Measurements from ENCODE around the gene IFT27. TPM values are rescaled to one million over a fixed set of nuclear protein-coding genes. Genes with fewer than 3 reads are reported as not detected.
A peak's percentile ranks its signal among the peaks of the same experiment; 100 is the strongest.
"Not testable (repeated sequence)": the region's sequence is repeated elsewhere in the genome, so short reads cannot be mapped to it uniquely, and the experiment has no call there.

The IFT27 gene
- total RNA-seq, 2 donors from 2014 or later = 14.7 to 20.7 TPM

DNA sequence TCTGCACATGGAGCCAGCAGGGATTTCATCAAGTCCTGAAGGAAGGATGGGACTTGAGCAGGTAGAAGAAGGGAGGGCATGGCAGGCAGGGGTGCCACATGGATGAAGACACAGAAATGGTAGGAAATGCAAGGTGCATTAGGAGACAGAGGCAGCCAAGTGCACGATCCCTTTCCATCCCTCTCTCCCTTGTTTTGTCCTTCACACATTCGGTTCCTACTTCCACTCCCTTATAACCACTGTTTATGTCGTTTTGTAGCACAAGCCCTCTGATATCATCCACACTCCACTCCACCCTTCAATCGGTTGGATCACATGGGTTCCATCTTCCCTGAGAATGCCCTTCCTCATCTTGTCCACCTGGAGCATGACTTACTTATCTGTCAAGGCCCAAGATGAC, 35.2 kb downstream of the IFT27 start:
- peaks cover 33% of the 10 kb centered on the region for H3K27me3 Mint-ChIP-seq
- no peaks in the 10 kb centered on the region for H3K9me3 ChIP-seq (ENCODE audit: control insufficient read depth, low read length, poor library complexity, severe bottlenecking)
- ATAC-seq (no peak), DNase-seq (no peak)
- H3K36me3 Mint-ChIP-seq (ENCODE audit: low read depth) = no peaks in the 10 kb centered on the region
- no peak overlapping the region for H3K4me3 Mint-ChIP-seq
- no peak overlapping the region for H3K27ac Mint-ChIP-seq
- H3K4me1 Mint-ChIP-seq = peaks cover 2% of the 10 kb centered on the region

DNA sequence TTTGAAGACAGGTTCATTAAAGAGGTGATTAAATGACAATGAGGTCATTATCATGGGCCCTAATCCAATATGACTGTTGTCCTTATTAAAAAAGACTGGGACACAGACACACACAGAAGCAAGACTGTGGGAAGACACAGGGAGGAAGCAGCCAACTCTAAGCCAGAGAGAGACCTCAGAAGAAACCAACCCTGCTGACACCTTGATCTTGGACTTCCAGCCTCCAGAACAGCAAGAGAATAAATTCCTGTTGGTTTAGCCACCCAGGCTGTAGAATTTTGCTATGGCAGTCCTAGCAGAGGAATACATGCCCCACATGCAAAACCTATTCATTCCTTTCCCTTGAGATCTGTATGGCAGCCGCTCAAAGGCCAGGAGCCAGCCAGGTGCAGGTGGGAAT, 36.7 kb downstream of the IFT27 start:
- DNase-seq (no peak), ATAC-seq (no peak)
- Mint-ChIP-seq H3K27me3 (peaks cover 43% of the 10 kb centered on the region), H3K36me3 (ENCODE audit: low read depth) (no peaks in the 10 kb centered on the region), H3K4me3 (no peak overlapping the region), H3K27ac (no peak overlapping the region), H3K4me1 (peaks cover 4% of the 10 kb centered on the region)
- no peaks in the 10 kb centered on the region for H3K9me3 ChIP-seq (ENCODE audit: control insufficient read depth, low read length, poor library complexity, severe bottlenecking)

DNA sequence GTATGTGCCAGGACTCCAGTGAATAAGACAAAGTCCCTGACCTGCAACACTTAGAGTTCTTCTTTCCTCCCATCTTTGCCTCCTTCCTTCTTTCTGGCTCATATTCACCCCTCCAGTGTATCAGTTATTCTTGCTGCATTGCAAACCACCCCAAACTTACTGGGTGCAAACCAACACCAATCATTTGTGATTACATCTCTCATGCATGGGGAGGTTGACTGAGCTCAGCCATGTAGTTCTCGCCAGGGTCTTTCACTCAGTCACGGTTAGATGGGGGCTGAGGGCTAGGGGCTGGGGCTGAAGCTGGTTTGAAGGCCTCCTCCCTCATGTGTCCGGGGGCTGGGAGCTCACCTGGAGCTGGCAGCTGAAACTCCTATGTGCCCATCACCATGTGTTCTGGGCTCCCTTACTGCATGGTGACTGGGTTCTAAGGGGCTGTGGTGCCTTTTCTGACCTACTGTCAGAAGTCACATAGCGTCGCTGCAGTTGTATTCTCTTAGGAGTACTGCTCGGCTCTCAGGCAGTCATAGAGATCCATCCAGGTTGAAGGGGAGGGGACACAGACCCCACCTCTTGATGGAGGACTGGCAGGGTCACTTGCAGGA, 37.4 kb downstream of the IFT27 start:
- peaks cover 8% of the 10 kb centered on the region for H3K4me1 Mint-ChIP-seq
- no peaks in the 10 kb centered on the region for H3K9me3 ChIP-seq (ENCODE audit: control insufficient read depth, low read length, poor library complexity, severe bottlenecking)
- ATAC-seq (no peak), DNase-seq (no peak)
- peaks cover 2% of the 10 kb centered on the region for H3K36me3 Mint-ChIP-seq (ENCODE audit: low read depth)
- H3K27ac Mint-ChIP-seq = no peak overlapping the region
- H3K4me3 Mint-ChIP-seq = no peak overlapping the region
- peaks cover 49% of the 10 kb centered on the region for H3K27me3 Mint-ChIP-seq

GRCh38 chr22:36737776-36738175, 38.1 kb downstream of the IFT27 start:
- no peaks in the 10 kb centered on the region for H3K9me3 ChIP-seq (ENCODE audit: control insufficient read depth, low read length, poor library complexity, severe bottlenecking)
- no peak for ATAC-seq
- peaks cover 3% of the 10 kb centered on the region for H3K36me3 Mint-ChIP-seq (ENCODE audit: low read depth)
- H3K4me3 Mint-ChIP-seq = no peak overlapping the region
- H3K4me1 Mint-ChIP-seq = peaks cover 8% of the 10 kb centered on the region
- no peak for DNase-seq
- H3K27me3 Mint-ChIP-seq = peaks cover 52% of the 10 kb centered on the region
- no peak overlapping the region for H3K27ac Mint-ChIP-seq

DNA sequence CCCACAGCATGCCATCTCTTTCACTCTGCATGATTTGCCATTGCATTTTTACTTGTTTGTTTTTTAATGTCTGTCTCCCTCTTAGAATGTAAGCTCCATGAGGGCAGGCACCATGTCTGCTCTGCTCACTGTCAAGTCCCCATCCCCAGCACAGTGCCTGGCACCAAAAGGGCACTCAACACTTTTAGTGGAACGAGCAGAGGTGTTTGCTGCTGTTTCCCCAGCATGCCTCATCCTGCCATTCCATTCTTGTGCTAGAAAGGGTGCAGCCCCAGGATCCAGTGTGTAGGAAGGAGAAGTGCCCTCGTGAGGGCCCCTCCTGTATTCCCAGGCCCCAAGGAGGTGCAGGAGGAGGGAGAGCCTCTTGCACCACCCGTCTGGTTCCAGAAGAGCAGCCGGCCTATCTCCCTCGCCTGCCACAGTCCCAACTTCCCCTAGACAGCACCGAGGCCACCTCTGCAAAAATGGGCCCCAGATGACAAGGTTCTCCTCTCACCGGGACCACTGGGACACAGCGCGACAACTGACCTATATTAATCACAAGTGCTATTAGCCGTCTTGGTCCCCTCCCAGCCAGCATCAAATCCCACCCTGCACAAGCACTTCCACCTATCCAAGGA, 39.1 kb downstream of the IFT27 start:
- peaks cover 3% of the 10 kb centered on the region for H3K36me3 Mint-ChIP-seq (ENCODE audit: low read depth)
- peaks cover 58% of the 10 kb centered on the region for H3K27me3 Mint-ChIP-seq
- ATAC-seq = no peak
- no peak overlapping the region for H3K4me3 Mint-ChIP-seq
- peaks cover 8% of the 10 kb centered on the region for H3K4me1 Mint-ChIP-seq
- H3K27ac Mint-ChIP-seq = peak overlapping the region; percentile 44
- no peak for DNase-seq
- no peaks in the 10 kb centered on the region for H3K9me3 ChIP-seq (ENCODE audit: control insufficient read depth, low read length, poor library complexity, severe bottlenecking)

GRCh38 chr22:36734171-36735058, 41.5 kb downstream of the IFT27 start:
- Mint-ChIP-seq H3K27me3 (peaks cover 64% of the 10 kb centered on the region), H3K4me3 (no peak overlapping the region), H3K4me1 (peaks cover 8% of the 10 kb centered on the region), H3K27ac (no peak overlapping the region), H3K36me3 (ENCODE audit: low read depth) (peaks cover 3% of the 10 kb centered on the region)
- no peaks in the 10 kb centered on the region for H3K9me3 ChIP-seq (ENCODE audit: control insufficient read depth, low read length, poor library complexity, severe bottlenecking)
- DNase-seq (no peak), ATAC-seq (no peak)

DNA sequence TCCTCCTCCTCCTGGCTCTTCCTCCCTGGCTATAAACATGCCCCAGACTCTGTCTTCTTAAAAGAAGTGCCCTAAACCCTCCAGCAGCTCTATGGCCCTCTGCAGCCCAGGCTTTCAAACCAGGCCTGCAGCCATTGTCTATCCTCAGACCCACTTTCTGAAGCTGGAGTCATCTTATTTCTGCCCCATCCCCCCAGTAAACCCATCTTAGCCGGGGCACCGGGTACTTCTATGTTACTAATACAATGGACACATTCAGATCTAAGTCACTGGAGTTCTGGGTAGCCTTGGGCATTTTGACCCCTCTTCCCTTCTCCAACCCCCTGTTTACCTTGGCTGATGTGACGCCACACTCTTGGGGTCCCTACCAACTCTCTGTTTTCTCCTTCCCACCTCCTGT, 42.6 kb downstream of the IFT27 start:
- H3K4me3 Mint-ChIP-seq = no peak overlapping the region
- no peak overlapping the region for H3K27ac Mint-ChIP-seq
- H3K4me1 Mint-ChIP-seq = peaks cover 8% of the 10 kb centered on the region
- peaks cover 3% of the 10 kb centered on the region for H3K36me3 Mint-ChIP-seq (ENCODE audit: low read depth)
- no peak for ATAC-seq
- H3K27me3 Mint-ChIP-seq = peaks cover 60% of the 10 kb centered on the region
- H3K9me3 ChIP-seq (ENCODE audit: control insufficient read depth, low read length, poor library complexity, severe bottlenecking) = no peaks in the 10 kb centered on the region
- DNase-seq = no peak

GRCh38 chr22:36732609-36733008, 43.3 kb downstream of the IFT27 start:
- Mint-ChIP-seq H3K36me3 (ENCODE audit: low read depth) (peaks cover 3% of the 10 kb centered on the region), H3K27ac (no peak overlapping the region), H3K27me3 (peaks cover 55% of the 10 kb centered on the region), H3K4me3 (no peak overlapping the region), H3K4me1 (peaks cover 6% of the 10 kb centered on the region)
- ATAC-seq (no peak), DNase-seq (no peak)
- H3K9me3 ChIP-seq (ENCODE audit: control insufficient read depth, low read length, poor library complexity, severe bottlenecking) = no peaks in the 10 kb centered on the region

DNA sequence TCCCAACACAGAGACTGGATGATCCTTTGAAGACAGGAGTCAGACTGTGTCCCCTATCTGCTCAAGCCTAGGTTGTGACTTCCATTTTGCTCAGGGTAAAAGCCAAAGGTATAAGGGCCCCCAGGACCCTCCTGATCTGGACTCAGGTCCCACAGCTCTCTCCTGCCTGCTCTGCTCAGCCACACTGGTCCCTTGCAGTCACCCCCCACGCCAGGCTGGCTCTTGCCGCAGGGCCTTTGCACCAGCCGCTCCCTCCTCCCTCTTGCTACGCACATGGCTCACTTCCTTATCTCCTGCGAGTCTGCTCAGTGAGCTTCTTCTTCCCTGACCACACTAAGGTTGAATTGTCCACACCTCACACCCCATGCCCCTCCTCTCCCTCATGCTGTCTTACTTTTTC, 44.0 kb downstream of the IFT27 start:
- DNase-seq (no peak), ATAC-seq (no peak)
- Mint-ChIP-seq H3K27me3 (peaks cover 48% of the 10 kb centered on the region), H3K27ac (no peak overlapping the region), H3K4me1 (peaks cover 6% of the 10 kb centered on the region), H3K36me3 (ENCODE audit: low read depth) (peaks cover 3% of the 10 kb centered on the region), H3K4me3 (no peak overlapping the region)
- no peaks in the 10 kb centered on the region for H3K9me3 ChIP-seq (ENCODE audit: control insufficient read depth, low read length, poor library complexity, severe bottlenecking)

DNA sequence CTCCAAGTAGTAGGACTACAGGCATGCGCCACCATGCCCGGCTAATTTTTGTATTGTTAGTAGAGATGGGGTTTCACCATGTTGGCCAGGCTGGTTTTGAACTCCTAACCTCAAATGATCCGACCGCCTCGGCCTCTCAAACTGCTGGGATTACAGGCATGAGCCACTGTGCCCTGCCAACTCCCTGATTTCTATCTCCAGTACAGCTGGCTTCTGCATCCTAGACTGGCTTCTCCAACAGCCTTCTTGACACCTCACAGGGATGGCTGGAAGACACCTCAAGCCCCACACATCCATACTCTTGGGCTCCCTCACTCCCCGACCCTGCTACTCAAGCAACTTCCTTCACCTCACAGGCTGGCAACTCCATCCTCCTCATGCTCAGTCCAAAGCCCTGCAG, 44.6 kb downstream of the IFT27 start:
- not testable (repeated sequence) for H3K4me1 Mint-ChIP-seq; H3K4me3 Mint-ChIP-seq; H3K9me3 ChIP-seq (ENCODE audit: control insufficient read depth, low read length, poor library complexity, severe bottlenecking); DNase-seq; H3K27ac Mint-ChIP-seq; ATAC-seq; H3K36me3 Mint-ChIP-seq (ENCODE audit: low read depth)
- H3K27me3 Mint-ChIP-seq = peaks cover 42% of the 10 kb centered on the region

- Mint-ChIP-seq H3K4me3 (no peak overlapping the region), H3K27me3 (peaks cover 46% of the 10 kb centered on the region), H3K36me3 (ENCODE audit: low read depth) (peaks cover 3% of the 10 kb centered on the region), H3K27ac (peak overlapping the region; percentile 43), H3K4me1 (peaks cover 6% of the 10 kb centered on the region)
- ATAC-seq (no peak), DNase-seq (no peak)
- no peaks in the 10 kb centered on the region for H3K9me3 ChIP-seq (ENCODE audit: control insufficient read depth, low read length, poor library complexity, severe bottlenecking)
Observed at GRCh38 chr22:36730176-36730858, 45.6 kb downstream of the IFT27 start.

DNA sequence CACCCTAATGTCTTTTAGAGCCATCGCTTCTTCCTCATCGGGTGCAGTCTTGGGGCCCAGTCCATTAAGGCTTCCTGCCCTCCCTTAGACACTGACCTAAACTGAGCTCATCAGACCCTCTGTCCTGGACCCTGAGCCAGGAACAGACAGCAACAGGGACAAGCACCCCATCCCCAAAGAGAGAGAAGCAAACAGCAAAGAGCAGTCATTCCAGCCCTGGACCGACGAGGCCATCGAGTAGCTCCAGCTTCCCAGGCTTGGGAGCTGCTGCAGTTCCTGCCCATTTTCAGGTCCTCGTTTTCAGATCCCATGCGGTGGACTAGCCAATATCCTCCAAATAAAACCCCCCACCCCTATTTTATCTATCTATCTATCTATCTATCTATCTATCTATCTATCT, 46.6 kb downstream of the IFT27 start:
- Mint-ChIP-seq H3K4me1 (peaks cover 4% of the 10 kb centered on the region), H3K27me3 (peaks cover 42% of the 10 kb centered on the region), H3K27ac (no peak overlapping the region), H3K4me3 (no peak overlapping the region), H3K36me3 (ENCODE audit: low read depth) (peaks cover 3% of the 10 kb centered on the region)
- DNase-seq (no peak), ATAC-seq (no peak)
- H3K9me3 ChIP-seq (ENCODE audit: control insufficient read depth, low read length, poor library complexity, severe bottlenecking) = no peaks in the 10 kb centered on the region

DNA sequence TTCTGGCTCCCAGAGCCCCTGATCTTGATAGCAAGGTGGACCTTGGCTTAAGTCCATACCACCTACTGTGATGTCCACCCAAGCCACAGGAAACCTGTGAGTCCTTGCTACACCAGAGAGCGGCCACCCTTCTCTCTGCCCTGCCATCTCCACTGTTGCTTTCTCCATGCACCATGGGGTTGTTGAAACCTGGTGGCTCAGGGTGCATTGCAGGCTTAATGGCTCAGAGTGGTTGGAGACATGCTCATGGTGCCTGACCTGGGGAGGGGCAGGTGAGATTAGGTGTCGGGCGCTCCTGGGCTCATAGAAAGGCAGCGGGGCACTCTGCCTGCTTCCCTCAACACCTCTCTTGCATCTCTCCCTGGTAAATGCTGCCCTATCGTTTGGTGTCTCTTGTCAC, 47.4 kb downstream of the IFT27 start:
- Mint-ChIP-seq H3K4me1 (no peaks in the 10 kb centered on the region), H3K27me3 (peaks cover 42% of the 10 kb centered on the region), H3K27ac (no peak overlapping the region), H3K4me3 (no peak overlapping the region), H3K36me3 (ENCODE audit: low read depth) (peaks cover 1% of the 10 kb centered on the region)
- H3K9me3 ChIP-seq (ENCODE audit: control insufficient read depth, low read length, poor library complexity, severe bottlenecking) = no peaks in the 10 kb centered on the region
- DNase-seq = no peak
- no peak for ATAC-seq

Measured in T-helper 17 cell (primary cell).